ENCODE results near the gene NLRC5. TPM values are rescaled to one million over a fixed set of nuclear protein-coding genes. Genes with fewer than 3 reads are reported as not detected.

Gene NLRC5
- total RNA-seq, 2 donors from 2014 or later: 0.64 to 0.97 TPM

GRCh38 chr16:56945847-56946527, 43.4 kb upstream of the NLRC5 start:
- H3K36me3 ChIP-seq (ENCODE audit: control insufficient read depth, insufficient read depth, low read length): peaks cover 48% of the 10 kb centered on the region
- no peak for TF ChIP-seq CTCF (conservative IDR thresholded peaks at IDR 0.05)
- no peaks in the 10 kb centered on the region for H3K27me3 ChIP-seq (ENCODE audit: control insufficient read depth, insufficient read depth, low read length, poor library complexity, severe bottlenecking)
- no peak overlapping the region for H3K4me3 ChIP-seq (ENCODE audit: low read length)
- Mint-ChIP-seq H3K36me3 (ENCODE audit: low read depth) (peaks cover 31% of the 10 kb centered on the region), H3K27ac (no peak overlapping the region), H3K27me3 (ENCODE audit: insufficient read depth) (no peaks in the 10 kb centered on the region), H3K9me3 (no peaks in the 10 kb centered on the region), H3K4me1 (peaks cover 7% of the 10 kb centered on the region), H3K4me3 (no peak overlapping the region)
- H3K27ac ChIP-seq (ENCODE audit: low read depth, low read length): no peak overlapping the region
- H3K9ac ChIP-seq (ENCODE audit: extremely low read depth, low read length, poor library complexity, severe bottlenecking): no peak overlapping the region
- 96% methylated on average over 10 of the region's 12 CpGs for WGBS, 2 experiments (ENCODE audit: insufficient coverage in 1 of 2, insufficient read length in 1 of 2)
- H3K9me3 ChIP-seq (ENCODE audit: control insufficient read depth, low read length): no peaks in the 10 kb centered on the region
- H3K4me1 ChIP-seq (ENCODE audit: control insufficient read depth, insufficient read depth, low read length): no peaks in the 10 kb centered on the region
- DNase-seq: no peak

GRCh38 chr16:56946767-56947603, 42.4 kb upstream of the NLRC5 start:
- peaks cover 7% of the 10 kb centered on the region for H3K4me1 Mint-ChIP-seq
- peaks cover 39% of the 10 kb centered on the region for H3K36me3 ChIP-seq (ENCODE audit: control insufficient read depth, insufficient read depth, low read length)
- H3K9ac ChIP-seq (ENCODE audit: extremely low read depth, low read length, poor library complexity, severe bottlenecking): no peak overlapping the region
- H3K4me3 ChIP-seq (ENCODE audit: low read length): no peak overlapping the region
- H3K27ac Mint-ChIP-seq: no peak overlapping the region
- H3K36me3 Mint-ChIP-seq (ENCODE audit: low read depth): peaks cover 25% of the 10 kb centered on the region
- TF ChIP-seq CTCF (conservative IDR thresholded peaks at IDR 0.05): no peak
- 90 to 99% methylated on average over 7 to 10 of the region's 10 CpGs for WGBS, 2 experiments (ENCODE audit: insufficient coverage in 1 of 2, insufficient read length in 1 of 2)
- no peaks in the 10 kb centered on the region for H3K27me3 Mint-ChIP-seq (ENCODE audit: insufficient read depth)
- no peaks in the 10 kb centered on the region for H3K27me3 ChIP-seq (ENCODE audit: control insufficient read depth, insufficient read depth, low read length, poor library complexity, severe bottlenecking)
- no peaks in the 10 kb centered on the region for H3K9me3 Mint-ChIP-seq
- no peak overlapping the region for H3K27ac ChIP-seq (ENCODE audit: low read depth, low read length)
- no peaks in the 10 kb centered on the region for H3K4me1 ChIP-seq (ENCODE audit: control insufficient read depth, insufficient read depth, low read length)
- no peaks in the 10 kb centered on the region for H3K9me3 ChIP-seq (ENCODE audit: control insufficient read depth, low read length)
- no peak overlapping the region for H3K4me3 Mint-ChIP-seq
- DNase-seq: no peak

- Mint-ChIP-seq H3K4me3 (no peak overlapping the region), H3K27ac (no peak overlapping the region), H3K36me3 (ENCODE audit: low read depth) (peaks cover 20% of the 10 kb centered on the region), H3K27me3 (ENCODE audit: insufficient read depth) (no peaks in the 10 kb centered on the region), H3K4me1 (peaks cover 7% of the 10 kb centered on the region), H3K9me3 (no peaks in the 10 kb centered on the region)
- no peak for DNase-seq
- no peaks in the 10 kb centered on the region for H3K4me1 ChIP-seq (ENCODE audit: control insufficient read depth, insufficient read depth, low read length)
- peaks cover 33% of the 10 kb centered on the region for H3K36me3 ChIP-seq (ENCODE audit: control insufficient read depth, insufficient read depth, low read length)
- no peak overlapping the region for H3K4me3 ChIP-seq (ENCODE audit: low read length)
- H3K27me3 ChIP-seq (ENCODE audit: control insufficient read depth, insufficient read depth, low read length, poor library complexity, severe bottlenecking): no peaks in the 10 kb centered on the region
- no peak overlapping the region for H3K27ac ChIP-seq (ENCODE audit: low read depth, low read length)
- H3K9me3 ChIP-seq (ENCODE audit: control insufficient read depth, low read length): no peaks in the 10 kb centered on the region
- no peak overlapping the region for H3K9ac ChIP-seq (ENCODE audit: extremely low read depth, low read length, poor library complexity, severe bottlenecking)
- WGBS, 2 experiments (ENCODE audit: insufficient coverage in 1 of 2, insufficient read length in 1 of 2): 96 to 98% methylated on average over 2 of the region's 2 CpGs
- TF ChIP-seq CTCF (conservative IDR thresholded peaks at IDR 0.05): no peak
Observed at GRCh38 chr16:56947604-56947995, 41.8 kb upstream of the NLRC5 start.

Measured in endodermal cell (in vitro differentiated cells).